WERI-Rb-1 (cell line): Measurements from ENCODE around the gene DPPA2.

ENCODE experiments used
- DNase-seq: peaks from one replicate; pipeline ENCODE4 v3.0.0-alpha.2; 2020
- H3K27ac ChIP-seq: fragments of 250-450 bp; sonication (Bioruptor Pico); 2 replicates; pipeline ENCODE4 v1.5.1; 2020; ENCODE audit warnings: mild to moderate bottlenecking, moderate library complexity
- H3K27me3 ChIP-seq: fragments of 250-450 bp; sonication (Bioruptor Pico); 2 replicates; pipeline ENCODE4 v1.5.1; 2021; ENCODE audit warnings: mild to moderate bottlenecking, low read depth, moderate library complexity; ENCODE audit not compliant: insufficient read depth, severe bottlenecking
- H3K36me3 ChIP-seq: fragments of 250-450 bp; sonication (Bioruptor Pico); 2 replicates; pipeline ENCODE4 v1.5.1; 2020; ENCODE audit warnings: mild to moderate bottlenecking, moderate library complexity
- H3K4me3 ChIP-seq: 2 replicates; pipeline ENCODE4 v1.5.1; 2011; ENCODE audit warnings: low read depth, mild to moderate bottlenecking, control low read depth, low read length
- H3K9me3 ChIP-seq: fragments of 250-450 bp; sonication (Bioruptor Pico); 2 replicates; pipeline ENCODE4 v1.5.1; 2021; ENCODE audit warnings: mild to moderate bottlenecking, moderate library complexity; ENCODE audit not compliant: severe bottlenecking
- TF ChIP-seq, protein P1 (sequence below): IDR thresholded peaks from 2 replicates; pipeline ENCODE4 v1.5.1; 2011; ENCODE audit warnings: low read depth, mild to moderate bottlenecking, control low read depth, inconsistent platforms, low read length

The DPPA2 gene

DNA sequence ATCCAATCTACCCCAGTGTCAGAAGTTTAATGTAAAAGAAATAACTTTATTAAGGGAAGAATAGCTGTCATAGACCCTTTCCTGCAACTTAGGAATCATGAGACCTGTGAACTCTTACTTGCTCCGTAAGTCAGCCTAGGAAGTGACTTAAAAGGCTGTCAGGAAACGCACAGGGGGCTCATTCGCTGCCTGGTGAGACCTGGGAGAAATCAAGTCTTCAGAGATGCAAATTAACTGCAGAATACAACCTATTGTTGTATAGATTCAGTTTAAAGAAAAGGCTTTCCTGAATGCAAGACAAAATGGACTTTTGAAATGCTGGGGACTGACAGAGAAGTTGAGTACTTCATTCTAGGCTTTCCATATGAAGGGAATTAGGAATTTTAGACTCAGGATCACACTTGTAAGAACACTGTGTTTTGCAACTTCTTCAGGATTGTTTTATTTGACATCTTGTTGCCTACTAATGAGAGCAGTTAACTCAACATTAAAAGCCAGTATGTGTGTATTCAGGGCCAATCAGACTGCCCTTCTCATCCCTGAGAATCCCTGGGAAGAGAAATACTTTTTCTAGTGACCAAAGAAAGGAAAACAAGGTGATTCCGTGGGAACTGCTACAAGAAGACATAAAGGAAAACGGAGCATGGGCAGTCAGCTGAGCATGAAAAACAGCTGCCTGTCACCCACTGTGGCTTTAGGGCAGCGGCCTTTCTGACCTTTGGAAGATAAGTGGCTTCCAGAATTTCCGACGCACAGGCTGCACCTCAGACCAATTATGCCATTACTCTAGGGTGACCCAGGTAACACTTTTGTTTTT lies 39.5 kb upstream of the DPPA2 start:
- Histone ChIP-seq H3K27ac (no peak overlapping the region), H3K9me3 (no peaks in the 10 kb centered on the region), H3K36me3 (no peaks in the 10 kb centered on the region), H3K27me3 (no peaks in the 10 kb centered on the region), H3K4me3 (no peak overlapping the region)
- no peak for DNase-seq
- TF ChIP-seq, protein P1, sequence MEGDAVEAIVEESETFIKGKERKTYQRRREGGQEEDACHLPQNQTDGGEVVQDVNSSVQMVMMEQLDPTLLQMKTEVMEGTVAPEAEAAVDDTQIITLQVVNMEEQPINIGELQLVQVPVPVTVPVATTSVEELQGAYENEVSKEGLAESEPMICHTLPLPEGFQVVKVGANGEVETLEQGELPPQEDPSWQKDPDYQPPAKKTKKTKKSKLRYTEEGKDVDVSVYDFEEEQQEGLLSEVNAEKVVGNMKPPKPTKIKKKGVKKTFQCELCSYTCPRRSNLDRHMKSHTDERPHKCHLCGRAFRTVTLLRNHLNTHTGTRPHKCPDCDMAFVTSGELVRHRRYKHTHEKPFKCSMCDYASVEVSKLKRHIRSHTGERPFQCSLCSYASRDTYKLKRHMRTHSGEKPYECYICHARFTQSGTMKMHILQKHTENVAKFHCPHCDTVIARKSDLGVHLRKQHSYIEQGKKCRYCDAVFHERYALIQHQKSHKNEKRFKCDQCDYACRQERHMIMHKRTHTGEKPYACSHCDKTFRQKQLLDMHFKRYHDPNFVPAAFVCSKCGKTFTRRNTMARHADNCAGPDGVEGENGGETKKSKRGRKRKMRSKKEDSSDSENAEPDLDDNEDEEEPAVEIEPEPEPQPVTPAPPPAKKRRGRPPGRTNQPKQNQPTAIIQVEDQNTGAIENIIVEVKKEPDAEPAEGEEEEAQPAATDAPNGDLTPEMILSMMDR: no peak

GRCh38 chr3:109353057-109353456 lies 36.7 kb upstream of the DPPA2 start:
- Histone ChIP-seq H3K36me3 (no peaks in the 10 kb centered on the region), H3K27me3 (no peaks in the 10 kb centered on the region), H3K27ac (no peak overlapping the region), H3K4me3 (no peak overlapping the region), H3K9me3 (no peaks in the 10 kb centered on the region)
- no peak for DNase-seq
- TF ChIP-seq, protein P1: no peak

- Histone ChIP-seq H3K4me3 (no peak overlapping the region), H3K36me3 (no peaks in the 10 kb centered on the region), H3K9me3 (no peaks in the 10 kb centered on the region), H3K27ac (no peak overlapping the region), H3K27me3 (no peaks in the 10 kb centered on the region)
- DNase-seq: no peak
- TF ChIP-seq, protein P1: no peak
Measured at GRCh38 chr3:109351231-109351630, 34.9 kb upstream of the DPPA2 start.

- H3K27ac ChIP-seq: no peak overlapping the region
- DNase-seq: no peak
- TF ChIP-seq, protein P1: no peak
- no peaks in the 10 kb centered on the region for H3K36me3 ChIP-seq
- no peaks in the 10 kb centered on the region for H3K27me3 ChIP-seq
- H3K9me3 ChIP-seq: no peaks in the 10 kb centered on the region
- no peak overlapping the region for H3K4me3 ChIP-seq
Measured at GRCh38 chr3:109346770-109347295, 30.5 kb upstream of the DPPA2 start.

DNA sequence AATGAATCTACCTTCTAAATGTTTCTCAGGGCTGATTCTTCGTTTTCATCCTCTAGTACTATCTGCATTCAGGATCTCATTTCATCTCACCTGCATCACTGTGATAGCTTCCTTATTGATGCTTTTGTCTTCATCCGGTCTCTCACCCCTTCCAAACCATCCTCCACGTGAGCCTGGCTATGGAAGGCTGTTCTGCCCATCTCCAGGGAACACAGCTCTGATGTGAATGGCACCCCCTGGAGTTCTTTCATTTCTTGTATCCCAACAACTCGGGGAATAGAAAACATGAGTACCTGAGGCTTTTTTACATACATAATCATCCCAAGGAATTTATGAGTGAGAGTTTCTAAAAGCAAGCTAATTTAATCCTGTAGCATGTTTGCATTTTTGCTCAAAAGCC lies 29.8 kb upstream of the DPPA2 start:
- no peak for DNase-seq
- TF ChIP-seq, protein P1: no peak
- no peaks in the 10 kb centered on the region for H3K9me3 ChIP-seq
- H3K36me3 ChIP-seq: no peaks in the 10 kb centered on the region
- H3K4me3 ChIP-seq: no peak overlapping the region
- H3K27me3 ChIP-seq: no peaks in the 10 kb centered on the region
- H3K27ac ChIP-seq: no peak overlapping the region
